Measurements from ENCODE around the gene MMP11.

MMP11 gene

DNA sequence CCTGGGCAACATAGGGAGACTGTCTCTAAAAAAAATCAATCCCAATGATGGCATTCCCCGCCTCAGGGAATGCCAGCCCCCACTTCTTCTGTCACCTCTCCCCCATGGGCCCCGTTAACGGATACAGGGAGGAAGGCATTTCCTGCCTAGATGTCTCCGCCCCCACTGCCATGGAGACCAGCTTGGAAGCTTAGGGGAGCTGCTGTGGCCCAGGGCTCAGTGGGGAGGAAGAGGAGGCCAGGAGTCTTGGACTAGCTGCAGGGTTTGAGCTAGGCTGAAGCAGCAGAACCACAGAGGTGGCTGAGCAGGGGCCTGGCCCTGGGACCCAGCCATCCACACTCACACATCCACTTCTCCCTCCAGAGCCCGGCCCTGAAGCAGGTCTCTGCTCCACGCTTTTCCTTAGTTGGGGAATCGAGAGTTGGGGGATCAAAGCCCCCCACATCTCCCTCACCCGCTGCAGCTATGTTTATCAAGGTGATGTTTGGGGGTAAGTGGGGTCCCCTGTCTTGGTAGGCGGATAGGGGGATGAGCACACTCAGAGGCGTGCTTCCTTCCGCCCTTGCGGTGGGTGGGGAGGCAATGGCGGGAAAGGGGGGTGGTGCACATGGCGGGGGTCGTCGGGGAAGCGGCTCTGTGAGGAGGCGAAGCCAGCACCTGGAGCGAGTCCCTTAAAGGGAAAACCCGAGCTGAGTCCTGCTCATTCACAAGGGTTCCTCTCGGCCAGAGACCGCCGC, 9.6 kb upstream of the MMP11 start, which contains the start of gene C22orf15:
TSS of gene C22orf15 (plus strand) at position 149 of the 737 bp plus-strand sequence. CDS start at position 466, 317 bp downstream.
- DNase-seq: no peak

DNA sequence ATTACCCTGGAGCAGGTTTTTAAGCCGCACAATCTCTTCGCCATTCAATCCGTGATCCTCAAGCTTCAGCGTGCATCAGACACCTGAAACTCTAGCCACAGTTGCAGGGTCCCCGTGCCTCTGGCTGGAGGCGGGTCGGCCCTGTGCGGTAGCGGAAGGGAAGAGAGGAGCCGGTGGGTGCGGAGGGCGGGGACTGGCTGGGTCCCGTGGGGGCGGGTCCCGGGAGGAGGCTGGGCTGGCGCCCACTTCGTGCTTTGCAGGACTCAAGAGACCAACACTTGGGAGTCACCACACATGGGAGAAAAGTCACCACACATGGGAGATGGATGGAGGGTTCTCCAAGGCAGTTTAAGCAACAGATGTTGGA, 9.1 kb upstream of the MMP11 start:
- peak; percentile 33 to 40 for DNase-seq

GRCh38 chr22:23763954-23764353, 8.7 kb upstream of the MMP11 start:
- no peak for DNase-seq

GRCh38 chr22:23764899-23765881, 7.5 kb upstream of the MMP11 start:
- DNase-seq: no peak

DNA sequence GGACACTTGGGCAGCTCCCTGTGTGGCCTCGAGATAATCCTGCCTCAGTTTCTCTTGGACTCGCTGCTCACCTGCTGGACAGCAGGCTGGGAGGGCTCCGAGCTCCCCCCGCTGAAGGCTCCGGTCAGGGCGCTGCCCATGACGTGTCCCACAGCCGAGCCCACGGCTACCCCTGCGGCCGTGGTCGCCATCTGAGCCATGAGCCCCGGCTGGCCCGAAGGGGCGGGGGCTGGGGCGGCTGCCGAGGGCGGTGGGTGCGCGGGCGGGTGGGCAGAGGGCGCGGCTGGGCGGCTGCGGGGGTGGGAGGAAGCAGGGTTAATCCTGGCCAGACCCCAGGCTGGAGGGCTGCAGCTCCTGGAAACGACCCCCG, 5.4 kb upstream of the MMP11 start:
- no peak for DNase-seq

GRCh38 chr22:23767673-23768548, 4.7 kb upstream of the MMP11 start, which contains the start of gene CHCHD10:
CHCHD10 (minus strand) TSS chr22:23767972; CDS start chr22:23767874, 98 bp downstream.
- peak; percentile 75 to 76 for DNase-seq

DNA sequence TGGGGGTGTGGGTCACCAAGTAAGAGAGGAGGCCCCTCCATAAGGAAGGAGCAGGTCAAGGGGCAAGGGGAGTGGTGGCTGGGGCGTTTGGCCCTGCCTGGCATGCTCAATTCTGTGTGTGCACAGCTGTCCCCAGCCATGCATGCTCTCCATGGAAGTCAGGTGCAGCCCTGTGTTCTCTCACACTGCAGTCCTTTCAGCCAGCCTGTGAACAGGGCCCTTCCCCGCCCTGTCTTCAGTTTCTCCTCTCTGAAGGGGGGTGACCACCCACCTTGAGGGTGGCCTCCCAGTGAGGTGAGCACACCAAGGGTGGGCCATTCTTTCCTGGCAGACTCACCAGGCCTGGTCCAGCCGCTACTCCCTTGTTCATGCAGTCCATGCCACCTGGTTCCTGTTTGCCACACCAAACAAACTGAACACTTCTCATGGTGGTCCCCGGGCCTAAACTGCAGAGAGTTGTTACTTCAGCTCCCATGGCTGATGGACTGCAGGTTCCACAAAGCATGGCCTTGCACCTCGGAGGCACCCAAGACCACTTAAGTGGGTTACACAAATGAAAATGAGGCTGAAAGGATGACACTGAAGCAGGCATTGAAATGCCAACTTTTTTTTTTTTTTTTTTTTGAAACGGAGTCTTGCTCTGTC, 3.2 kb upstream of the MMP11 start:
- DNase-seq: no peak

- DNase-seq: no peak
Measured at GRCh38 chr22:23772315-23772648, 367 bp upstream of the MMP11 start.

- DNase-seq: no peak
Measured at GRCh38 chr22:23773483-23774113, 949 bp downstream of the MMP11 start.

DNA sequence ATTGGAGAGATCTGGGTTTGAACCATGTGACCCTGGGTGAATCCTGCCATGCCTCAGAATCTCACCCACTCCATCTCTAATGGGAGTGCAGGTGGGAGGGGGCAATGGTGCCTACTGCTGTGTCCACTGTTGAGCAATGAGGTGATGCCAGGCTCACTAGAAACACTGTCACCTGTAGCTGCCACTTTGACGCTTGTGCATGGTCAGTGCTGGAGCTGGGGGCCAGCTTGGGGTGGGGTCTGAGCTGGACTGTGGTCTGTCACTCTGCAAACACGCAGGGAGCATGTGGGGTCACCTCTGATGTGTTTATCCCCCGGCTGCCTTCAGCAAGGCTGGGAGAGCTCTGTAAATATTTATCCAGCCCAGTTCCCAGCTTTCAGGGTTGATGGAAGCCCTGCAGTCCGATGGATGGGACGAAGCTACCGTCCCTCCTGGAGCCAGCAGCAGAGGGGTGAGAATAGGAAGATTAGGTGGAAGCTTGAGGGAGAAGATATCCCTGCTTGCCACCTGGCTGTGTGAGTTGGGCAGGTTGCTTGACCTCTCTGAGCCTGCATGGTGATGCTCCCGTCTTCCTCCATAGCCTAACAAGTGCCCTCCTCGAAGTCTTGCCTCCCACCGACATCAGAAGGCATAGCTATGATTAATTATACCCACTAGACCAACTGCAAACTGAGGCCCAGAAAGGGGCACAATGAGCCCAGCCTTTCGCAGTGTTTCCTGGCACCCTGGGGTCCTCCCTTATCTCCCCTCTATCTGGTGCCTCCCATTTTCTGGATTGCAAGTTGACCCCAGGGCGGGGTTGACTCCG, 1.7 kb downstream of the MMP11 start:
- DNase-seq: no peak

DNA sequence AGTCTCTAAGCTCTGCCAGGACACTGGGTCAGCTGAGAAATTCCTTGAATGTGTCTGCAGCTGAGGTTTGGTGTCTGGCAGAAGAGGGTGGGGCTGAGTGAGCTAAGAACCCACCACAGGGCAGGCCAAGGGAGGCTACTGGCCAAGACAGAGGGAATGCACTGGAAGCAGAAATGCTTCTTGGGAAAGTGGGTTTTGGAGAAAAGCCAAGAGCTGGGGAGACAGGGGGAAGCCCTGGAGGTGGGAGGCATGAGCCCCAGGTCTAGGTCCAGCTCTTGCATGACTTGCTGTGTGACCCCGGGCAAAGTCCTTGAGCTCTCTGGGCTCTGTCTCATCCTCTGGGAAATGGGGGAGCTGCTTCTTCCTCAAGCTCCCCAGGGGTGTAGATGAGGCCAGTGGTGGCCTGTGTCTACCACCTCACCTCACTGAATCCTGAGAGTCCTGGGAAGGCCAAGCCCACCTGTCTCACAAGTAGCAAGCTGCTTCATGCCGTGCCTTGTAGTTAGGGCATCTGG, 2.3 kb downstream of the MMP11 start:
- no peak for DNase-seq

DNA sequence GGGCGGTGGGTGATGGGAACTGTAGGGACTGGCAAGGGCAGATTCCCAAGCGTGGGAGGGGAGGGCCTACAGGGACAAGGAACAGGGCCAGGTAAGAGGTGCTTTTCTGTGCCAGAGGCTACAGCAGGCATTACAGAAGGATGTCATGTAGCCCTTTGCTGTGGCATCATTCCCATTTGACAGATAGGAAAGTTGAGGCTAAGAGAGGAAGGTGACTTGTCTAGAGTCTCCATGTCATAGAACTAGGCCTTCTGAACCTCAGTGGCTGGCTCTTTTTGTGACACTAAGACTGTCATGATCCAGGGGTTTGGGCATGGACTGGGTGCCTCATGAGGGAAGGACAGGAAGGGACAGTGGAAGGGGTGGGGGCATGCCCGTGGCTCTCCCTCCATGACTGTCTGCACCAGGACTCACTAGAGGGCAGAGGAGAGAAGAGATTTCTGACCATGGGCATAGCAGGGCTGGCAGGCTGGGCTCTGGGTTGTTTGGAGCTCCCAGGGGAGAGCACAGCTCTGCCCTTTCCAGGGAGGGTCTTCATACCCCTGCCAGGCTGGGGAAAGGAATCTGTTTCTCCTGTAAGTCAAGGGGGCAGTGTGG, 3.2 kb downstream of the MMP11 start:
- DNase-seq: no peak

GRCh38 chr22:23777776-23778576, 5.3 kb downstream of the MMP11 start:
- no peak for DNase-seq

- DNase-seq: no peak
Measured at GRCh38 chr22:23778577-23778900, 5.9 kb downstream of the MMP11 start.

GRCh38 chr22:23779083-23779482, 6.4 kb downstream of the MMP11 start:
- DNase-seq: no peak

DNA sequence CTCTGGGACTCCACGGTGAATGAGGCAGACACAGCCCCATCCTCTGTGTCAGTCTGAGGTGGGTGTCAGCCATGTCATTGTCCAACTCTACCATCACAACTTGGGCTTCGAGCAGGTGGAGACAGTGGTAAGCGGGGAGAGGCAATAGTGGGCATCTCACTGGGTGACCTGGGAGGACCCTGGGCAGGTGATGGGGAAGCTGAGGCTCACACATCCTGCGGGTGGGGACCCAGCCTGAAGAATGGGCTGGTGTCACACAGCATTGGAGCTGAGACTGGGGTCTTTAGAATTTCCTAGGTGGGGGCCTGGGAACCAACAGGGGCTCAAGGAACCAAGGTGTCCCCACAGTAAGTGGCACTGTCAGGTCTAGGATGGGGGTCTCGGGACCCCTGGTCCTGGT, 7.1 kb downstream of the MMP11 start:
- DNase-seq: no peak

DNA sequence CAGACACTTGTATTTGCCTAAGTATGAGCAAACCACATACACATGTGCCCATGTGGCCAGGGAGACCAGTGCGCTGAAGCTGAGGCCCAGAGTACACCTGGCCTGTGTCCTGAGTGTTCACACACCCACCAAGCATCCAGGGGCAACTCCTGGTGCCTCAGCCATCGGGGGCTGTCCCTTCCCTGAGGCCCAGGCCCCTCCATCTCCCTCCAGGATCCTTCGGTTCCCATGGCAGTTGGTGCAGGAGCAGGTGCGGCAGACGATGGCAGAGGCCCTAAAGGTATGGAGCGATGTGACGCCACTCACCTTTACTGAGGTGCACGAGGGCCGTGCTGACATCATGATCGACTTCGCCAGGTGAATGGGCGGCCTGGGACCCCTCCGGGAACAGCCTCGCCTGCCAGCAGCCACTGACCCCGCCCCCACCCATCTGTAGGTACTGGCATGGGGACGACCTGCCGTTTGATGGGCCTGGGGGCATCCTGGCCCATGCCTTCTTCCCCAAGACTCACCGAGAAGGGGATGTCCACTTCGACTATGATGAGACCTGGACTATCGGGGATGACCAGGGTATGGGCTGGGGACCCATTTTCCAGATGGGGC, 7.6 kb downstream of the MMP11 start:
- DNase-seq: no peak

GRCh38 chr22:23781065-23781464, 8.4 kb downstream of the MMP11 start:
- no peak for DNase-seq

DNA sequence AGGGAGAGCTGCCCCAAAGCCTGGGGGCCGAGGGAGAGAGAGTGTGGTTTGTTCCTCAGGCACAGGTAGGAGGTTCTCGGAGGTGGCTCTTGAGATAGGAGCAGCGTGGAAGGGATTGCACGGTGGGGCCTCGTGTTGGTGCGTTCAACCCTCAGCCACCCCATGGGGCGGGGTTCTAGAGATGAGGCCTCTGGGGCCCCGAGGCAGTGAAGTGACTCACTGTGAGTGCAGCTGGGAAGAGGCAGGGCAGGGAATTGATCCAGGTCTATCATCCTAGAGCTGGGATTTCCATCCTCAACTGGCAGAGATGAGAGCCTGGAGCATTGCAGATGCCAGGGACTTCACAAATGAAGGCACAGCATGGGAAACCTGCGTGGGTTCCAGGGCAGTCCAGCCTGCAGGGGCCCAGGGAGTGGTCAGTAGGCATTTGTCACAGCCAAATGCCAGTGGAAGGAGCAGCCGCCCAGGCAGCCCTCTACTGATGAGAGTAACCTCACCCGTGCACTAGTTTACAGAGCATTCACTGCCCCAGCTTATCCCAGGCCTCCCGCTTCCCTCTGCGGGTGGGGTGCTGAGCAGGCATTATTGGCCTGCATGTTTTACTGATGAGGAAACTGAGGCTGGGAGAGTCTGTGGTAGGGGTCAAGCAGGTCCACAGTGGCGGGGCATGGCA, 9.0 kb downstream of the MMP11 start:
- no peak for DNase-seq

Measured in CD4-positive, alpha-beta T cell treated with Interleukin-1 beta for 1 hour (primary cell).